HG03558 (cell line): ENCODE results near the gene AATK.

ENCODE experiments used
- ATAC-seq: cut with Tn5 transposase; IDR thresholded peaks from one replicate; pipeline ENCODE4 v1.9.1; 2021; ENCODE audit warnings: moderate number of reproducible peaks; ENCODE audit not compliant: unreplicated experiment; ENCODE audit errors: extremely low read depth

The AATK gene

GRCh38 chr17:81196505-81197408 is 30.7 kb upstream of the AATK start:
- no peak for ATAC-seq

DNA sequence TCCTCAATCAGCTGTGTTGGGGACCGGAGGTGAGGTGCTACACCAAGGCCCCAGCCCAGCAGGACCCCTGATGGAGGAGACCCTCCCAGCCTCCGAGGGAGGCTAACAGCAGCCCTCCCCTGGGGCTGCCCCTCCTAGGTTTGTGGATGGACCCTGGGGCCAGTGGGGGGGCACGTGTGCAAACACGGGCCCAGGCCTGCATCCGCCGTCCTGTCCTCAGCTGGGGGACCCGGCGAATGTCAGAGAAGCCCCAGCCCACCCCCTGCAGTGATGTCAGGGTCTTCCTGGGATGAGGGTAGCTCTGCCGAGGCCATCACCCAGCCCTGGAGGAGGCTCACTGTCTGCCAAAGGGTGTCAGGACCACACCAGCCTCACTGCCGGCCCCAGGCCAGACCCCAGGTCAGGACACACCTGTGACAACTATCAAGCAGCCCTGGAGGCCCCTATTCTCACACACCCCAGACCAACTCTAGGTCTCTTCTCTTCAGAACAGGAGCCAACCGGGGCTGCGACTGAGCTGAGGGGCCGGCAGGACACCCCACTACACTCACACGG is 30.0 kb upstream of the AATK start:
- ATAC-seq, result no peak

DNA sequence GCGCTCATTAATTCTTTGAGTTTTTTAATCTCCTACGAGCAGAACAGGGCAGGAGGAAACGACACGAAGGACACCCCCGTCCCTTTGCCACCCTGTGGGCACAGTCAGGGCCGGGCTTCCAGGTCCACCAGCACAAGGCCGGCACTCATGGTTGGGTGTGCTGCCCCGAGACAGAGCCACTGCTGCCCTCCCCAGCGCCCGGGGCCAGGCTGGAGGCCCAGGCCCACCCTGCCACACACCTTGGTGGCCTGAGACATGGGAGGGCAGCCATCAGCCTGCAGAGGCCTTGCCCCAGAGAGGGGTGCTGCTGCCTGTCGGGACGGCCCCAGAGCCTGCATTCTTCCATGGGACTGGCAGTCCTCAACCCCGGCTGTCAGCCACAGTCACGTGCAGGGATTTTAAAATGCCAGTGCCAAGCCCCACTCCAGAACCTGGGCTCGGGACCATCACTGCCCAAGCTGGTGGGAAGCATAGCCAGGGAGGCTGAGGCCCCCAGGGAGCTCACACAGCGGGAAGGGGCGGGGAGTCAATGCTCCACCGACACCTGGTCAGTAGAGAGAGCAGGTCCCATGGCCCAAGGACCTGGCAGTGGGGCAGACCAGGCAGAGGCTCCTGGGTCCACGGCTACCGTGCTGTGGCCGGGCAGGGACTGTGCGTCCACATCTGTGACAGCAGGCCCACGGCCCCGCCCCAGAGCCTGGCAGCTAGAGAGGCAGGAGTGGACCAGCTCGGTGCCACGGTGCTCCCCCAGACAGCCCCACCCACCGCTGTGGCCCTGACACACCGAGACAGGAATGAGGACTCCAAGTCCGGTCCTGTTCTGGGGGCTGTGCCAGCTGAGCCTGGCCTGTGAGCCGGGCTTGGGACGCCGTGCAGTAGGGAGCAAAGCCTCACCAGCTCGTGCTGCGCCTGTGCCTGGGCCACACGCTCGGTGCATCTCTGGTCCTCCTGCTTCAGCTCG is 29.2 kb upstream of the AATK start:
- ATAC-seq, result no peak

DNA sequence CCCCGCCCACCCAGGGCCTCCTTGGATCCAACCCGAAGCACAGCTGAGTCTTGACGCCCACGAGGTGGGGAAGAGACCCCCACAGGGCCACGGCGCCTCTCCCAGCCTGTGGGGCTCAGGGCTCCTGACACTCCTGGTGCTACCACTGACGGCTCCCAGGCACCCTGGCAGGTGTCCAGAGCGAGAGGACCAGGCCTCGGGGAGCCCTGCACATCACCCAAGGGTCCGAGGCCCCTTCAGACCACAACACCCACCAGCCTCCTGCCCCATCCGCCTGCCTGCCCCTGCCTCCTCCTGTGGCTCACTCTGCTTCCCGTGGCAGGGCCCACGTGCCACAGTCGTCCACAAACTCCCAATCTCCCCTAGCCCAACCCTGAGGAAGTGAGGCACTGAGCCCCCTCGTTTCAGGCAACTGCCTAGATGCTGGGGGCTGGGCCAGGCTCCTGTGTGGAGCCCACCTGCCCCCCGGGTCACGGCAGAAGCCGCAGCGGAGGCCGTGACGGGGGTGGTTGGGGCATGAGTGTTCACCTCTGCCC is 28.3 kb upstream of the AATK start:
- no peak for ATAC-seq

- no peak for ATAC-seq
These were observed 27.6 kb upstream of the AATK start for GRCh38 chr17:81193470-81194224.

GRCh38 chr17:81193051-81193410 is 27.0 kb upstream of the AATK start:
- no peak for ATAC-seq

DNA sequence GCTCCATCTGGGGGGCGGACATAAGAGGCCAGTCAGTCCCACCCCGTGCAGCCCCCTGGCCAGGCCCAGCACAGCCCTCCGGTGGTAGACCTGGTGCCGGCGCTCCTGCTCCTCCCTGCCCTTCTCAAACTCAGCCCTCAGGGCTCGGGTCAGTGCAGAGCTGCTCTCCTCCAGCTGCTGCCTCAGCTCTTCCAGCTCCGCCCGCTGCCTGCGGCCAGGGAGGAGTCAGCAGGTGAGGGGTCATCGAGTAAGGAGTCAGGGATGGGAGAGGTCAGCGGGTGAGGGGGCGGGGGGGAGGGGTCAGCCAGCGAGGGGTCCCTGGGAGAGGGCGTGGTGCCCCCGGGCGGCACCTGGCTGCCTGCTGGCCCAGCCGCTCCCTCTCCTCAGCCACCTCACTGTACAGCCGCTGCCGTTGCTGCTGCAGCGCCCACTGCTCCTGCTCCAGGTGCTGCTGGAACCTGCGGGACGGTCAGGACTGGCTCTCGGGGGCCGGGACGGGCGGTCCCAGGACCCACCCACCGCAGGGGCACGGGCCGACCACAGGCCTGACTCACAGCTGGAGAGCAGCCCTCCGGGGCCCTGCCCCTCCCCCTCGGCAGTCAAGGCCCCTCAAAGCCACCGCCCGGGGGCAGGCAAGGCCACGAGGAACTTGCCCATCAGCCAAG is 26.5 kb upstream of the AATK start:
- ATAC-seq, result no peak

DNA sequence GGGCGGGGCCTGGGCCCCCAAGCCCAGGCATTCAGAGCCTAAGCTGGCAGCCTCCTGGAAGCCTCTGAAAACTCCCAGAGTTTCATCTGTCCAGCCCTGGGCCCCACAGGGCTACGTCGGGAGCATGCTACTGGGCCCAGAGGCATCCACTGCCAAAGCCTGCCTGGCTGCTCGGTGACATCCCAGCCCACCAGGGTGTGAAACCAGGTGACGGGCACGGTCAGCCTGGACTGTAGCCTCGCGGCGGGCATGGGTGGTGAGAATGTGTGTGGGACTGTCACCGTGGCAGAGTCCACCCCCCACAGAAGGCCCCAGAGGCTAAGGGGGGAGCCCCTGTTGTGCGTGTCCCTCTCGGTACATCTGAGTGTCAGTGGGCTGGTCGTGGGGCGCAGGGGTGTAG is 25.6 kb upstream of the AATK start:
- ATAC-seq, result no peak

GRCh38 chr17:81191116-81191515 is 25.1 kb upstream of the AATK start:
- no peak for ATAC-seq

DNA sequence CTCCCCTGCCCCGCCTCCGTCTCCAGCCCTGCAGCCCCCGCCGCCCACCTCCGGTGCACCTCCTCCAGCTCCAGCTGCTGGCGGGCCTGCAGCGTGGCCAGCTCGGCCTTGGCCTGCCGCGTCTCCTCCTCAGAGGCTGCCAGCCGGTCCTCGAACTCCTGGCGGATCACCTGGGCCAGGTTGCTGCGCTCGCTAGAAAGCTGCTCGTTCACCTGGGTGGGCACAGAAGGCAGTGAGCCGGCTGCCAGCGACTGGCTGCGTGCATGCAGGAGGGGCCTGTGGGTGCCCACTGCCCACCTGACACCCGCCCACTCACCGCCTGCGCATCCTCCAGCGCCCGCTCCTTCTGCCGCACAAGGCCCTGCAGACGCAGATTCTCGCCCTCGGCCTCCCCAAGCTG is 24.6 kb upstream of the AATK start:
- ATAC-seq, result no peak

DNA sequence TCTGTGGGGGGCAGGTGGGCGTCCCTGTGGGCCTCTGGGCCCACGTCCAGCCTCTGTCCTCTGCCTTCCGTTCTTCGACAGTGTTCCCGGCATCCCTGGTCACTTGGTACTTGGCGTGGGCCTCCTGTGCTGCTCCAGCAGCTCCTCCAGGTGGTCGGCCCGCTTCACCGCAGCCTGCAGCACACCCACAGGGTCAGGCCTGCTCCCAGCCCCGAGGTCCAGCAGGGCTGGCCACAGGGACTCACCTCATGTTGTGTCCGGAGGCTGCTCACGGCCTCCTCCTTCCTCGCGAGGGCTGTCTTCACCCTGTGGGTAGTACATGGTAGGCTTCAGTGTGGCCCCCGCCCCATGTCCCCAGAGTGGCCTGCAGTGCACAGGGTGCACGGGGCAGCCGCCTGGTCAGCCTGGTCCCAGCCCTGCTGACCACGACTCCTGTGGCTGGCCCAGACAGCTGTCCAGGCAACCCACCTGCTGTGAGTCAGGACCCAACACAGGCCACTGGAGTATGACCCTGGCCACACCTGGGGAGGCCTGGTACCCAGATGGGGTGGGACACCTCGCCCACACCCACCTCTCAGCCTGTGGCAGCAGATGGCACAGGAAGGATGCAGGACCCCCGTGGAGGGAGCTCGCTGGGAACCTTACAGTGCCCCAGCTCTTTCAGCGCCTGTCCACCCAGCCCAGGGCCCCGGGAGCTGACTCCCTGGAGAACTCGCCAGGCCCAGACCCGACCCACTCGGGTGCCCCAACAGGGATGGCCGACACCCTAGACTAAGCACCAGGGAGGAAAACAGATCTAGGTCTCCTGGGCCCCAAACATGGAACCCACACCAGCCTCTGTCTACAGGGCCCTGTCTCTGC is 23.9 kb upstream of the AATK start:
- no peak for ATAC-seq

GRCh38 chr17:81189016-81189415 is 23.0 kb upstream of the AATK start:
- ATAC-seq, result no peak

DNA sequence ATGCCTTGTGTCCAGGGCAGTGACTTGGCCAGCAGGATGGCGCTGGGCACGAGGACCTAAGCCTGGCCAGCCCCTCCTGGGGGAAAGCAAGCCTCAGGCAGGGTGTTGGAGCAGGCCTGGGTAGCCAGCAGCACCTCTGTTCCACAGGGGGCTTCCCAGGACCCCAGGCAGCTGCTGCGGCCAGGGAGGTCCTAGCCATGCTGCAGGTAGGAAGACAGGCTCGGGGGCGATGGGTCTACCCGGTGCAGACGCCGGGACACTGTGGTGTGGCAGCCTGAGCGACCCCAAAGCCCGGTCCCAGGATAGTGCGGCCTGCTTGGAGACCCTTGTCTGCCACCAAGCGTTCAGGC is 22.4 kb upstream of the AATK start:
- no peak for ATAC-seq

GRCh38 chr17:81187586-81188490 is 21.8 kb upstream of the AATK start:
- ATAC-seq, result no peak

- ATAC-seq, result no peak
These were observed 21.1 kb upstream of the AATK start for GRCh38 chr17:81187120-81187519.

GRCh38 chr17:81186203-81186602 is 20.2 kb upstream of the AATK start:
- ATAC-seq, result no peak

DNA sequence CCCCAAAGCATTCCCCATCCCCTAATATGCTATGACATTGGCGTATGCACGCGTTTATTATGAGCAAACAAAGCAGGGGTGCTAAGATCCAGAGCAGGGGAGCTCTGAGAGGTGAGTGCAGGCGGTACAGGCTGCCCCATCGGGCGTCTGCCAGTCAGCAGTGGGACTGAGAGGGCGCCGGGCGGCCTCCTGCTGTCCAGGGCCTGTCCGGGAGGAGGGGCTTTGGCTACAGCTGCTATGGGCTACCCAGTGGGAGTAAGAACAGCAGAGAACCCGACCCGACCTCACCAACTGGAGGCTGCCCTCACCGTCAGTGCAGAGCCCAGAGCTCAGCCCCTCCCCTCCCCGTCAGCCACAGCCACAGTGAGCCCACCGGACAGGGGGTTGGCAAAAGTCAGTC is 18.5 kb upstream of the AATK start:
- no peak for ATAC-seq

DNA sequence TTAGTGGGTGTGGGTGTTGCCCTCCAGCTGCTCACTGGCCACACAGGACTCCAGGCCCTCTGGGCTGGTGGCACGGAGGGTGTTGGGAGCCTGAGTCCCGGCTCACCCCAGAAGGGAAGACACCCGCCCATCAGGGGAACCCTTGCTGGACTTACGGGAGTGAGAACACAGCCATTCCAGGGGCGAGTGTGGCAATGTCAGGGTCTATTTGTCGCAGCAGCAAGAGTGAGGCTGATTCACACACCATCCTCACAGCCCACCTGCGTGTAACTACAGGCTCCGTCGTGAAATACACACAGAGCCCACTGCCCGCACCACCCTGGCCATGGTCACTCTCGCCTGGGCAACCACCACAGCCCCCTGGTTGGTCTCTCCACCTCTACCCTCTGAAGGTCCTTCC is 17.8 kb upstream of the AATK start:
- ATAC-seq, result no peak
